GM23248 (cell line): ENCODE data around the gene SIRPG. TPM values are rescaled to one million over a fixed set of nuclear protein-coding genes. Genes with fewer than 3 reads are reported as not detected.

Experiments used
- DNase-seq: peaks from one replicate; pipeline ENCODE4 v3.0.0-alpha.2; 2015
- H2AFZ ChIP-seq: fragments of 200-600 bp; sonication (generic); 2 replicates; pipeline ENCODE4 v1.6.1; 2016; ENCODE audit warnings: antibody characterized with exemption
- H3F3A ChIP-seq: fragments of 200-600 bp; sonication (generic); 2 replicates; pipeline ENCODE4 v1.6.1; 2016; ENCODE audit warnings: mild to moderate bottlenecking, antibody characterized with exemption, mixed run types; ENCODE audit not compliant: insufficient read depth
- H3K27ac ChIP-seq: fragments of 200-600 bp; sonication (generic); 2 replicates; pipeline ENCODE4 v1.5.1; 2016; ENCODE audit warnings: mild to moderate bottlenecking
- H3K27me3 ChIP-seq: fragments of 200-600 bp; sonication (generic); replicated peaks from 2 replicates; pipeline ENCODE4 v1.6.1; 2016; ENCODE audit warnings: mild to moderate bottlenecking; ENCODE audit not compliant: insufficient read depth
- H3K36me3 ChIP-seq: fragments of 200-600 bp; sonication (generic); 2 replicates; pipeline ENCODE4 v1.6.1; 2016; ENCODE audit warnings: low read depth, mild to moderate bottlenecking
- H3K4me1 ChIP-seq: fragments of 200-600 bp; sonication (generic); 2 replicates; pipeline ENCODE4 v1.6.1; 2016; ENCODE audit warnings: mild to moderate bottlenecking; ENCODE audit not compliant: insufficient read depth
- H3K4me2 ChIP-seq: fragments of 200-600 bp; sonication (generic); one replicate; pipeline ENCODE4 v1.6.1; 2016; ENCODE audit warnings: mild to moderate bottlenecking; ENCODE audit not compliant: unreplicated experiment
- H3K4me3 ChIP-seq: fragments of 200-600 bp; sonication (generic); 2 replicates; pipeline ENCODE4 v1.5.1; 2016; ENCODE audit warnings: mild to moderate bottlenecking
- H3K79me2 ChIP-seq: fragments of 200-600 bp; sonication (generic); 2 replicates; pipeline ENCODE4 v1.6.1; 2016; ENCODE audit warnings: mild to moderate bottlenecking; ENCODE audit not compliant: insufficient read depth
- H3K9ac ChIP-seq: fragments of 200-600 bp; sonication (generic); 2 replicates; pipeline ENCODE4 v1.6.1; 2016; ENCODE audit warnings: mild to moderate bottlenecking
- H3K9me2 ChIP-seq: fragments of 200-600 bp; sonication (generic); 2 replicates; pipeline ENCODE4 v1.6.1; 2016; ENCODE audit warnings: mixed run types, mild to moderate bottlenecking, moderate library complexity; ENCODE audit not compliant: insufficient read depth
- H3K9me3 ChIP-seq: fragments of 200-600 bp; sonication (generic); one replicate; pipeline ENCODE4 v1.6.1; 2017; ENCODE audit warnings: low read depth
- H4K20me1 ChIP-seq: fragments of 200-600 bp; sonication (generic); 2 replicates; pipeline ENCODE4 v1.6.0; 2016; ENCODE audit not compliant: insufficient read depth
- EZH2 ChIP-seq: fragments of 200-600 bp; sonication (generic); IDR thresholded peaks from 2 replicates; pipeline ENCODE4 v1.6.1; 2018; ENCODE audit warnings: antibody characterized with exemption, mild to moderate bottlenecking; ENCODE audit not compliant: insufficient read depth, poor library complexity, severe bottlenecking
- EZH2phosphoT487 ChIP-seq: fragments of 200-600 bp; sonication (generic); IDR thresholded peaks from 2 replicates; pipeline ENCODE4 v1.6.1; 2018; ENCODE audit warnings: antibody characterized with exemption, moderate library complexity, mild to moderate bottlenecking, low read depth; ENCODE audit not compliant: insufficient read depth
- WGBS, 2 experiments: methylation state at CpG; one replicate each; pipeline ENCODE4 v1.1.6; 2015 to 2017; ENCODE audit warnings: low lambda C conversion rate in 2 of 2, low coverage in 1 of 2; ENCODE audit errors: missing lambda C conversion rate in 2 of 2; 5-methylcytosine and 5-hydroxymethylcytosine counted together
- in situ Hi-C: fragments of 300-500 bp; cut with MboI; formaldehyde crosslinking; loops from 2 replicates; pipeline ENCODE4 v1.15.0; 2020
- polyA plus RNA-seq: library from polyadenylated mRNA; unstranded; fragments of >200 nt; fragmentation: Nextera tagmentation; extraction: Ambion mirVana; gene quantifications from 2 replicates; pipeline ENCODE4 v1.2.1, GENCODE V29; 2016
- total RNA-seq: library from RNA; depleted of rRNA; stranded (reverse); fragments of >200 nt; shearing (Covaris generic); gene quantifications from 2 replicates; pipeline ENCODE4 v1.2.3, GENCODE V29; 2014

The SIRPG gene
- total and polyA plus RNA-seq, 2 experiments from 2014 or later: not detected

DNA sequence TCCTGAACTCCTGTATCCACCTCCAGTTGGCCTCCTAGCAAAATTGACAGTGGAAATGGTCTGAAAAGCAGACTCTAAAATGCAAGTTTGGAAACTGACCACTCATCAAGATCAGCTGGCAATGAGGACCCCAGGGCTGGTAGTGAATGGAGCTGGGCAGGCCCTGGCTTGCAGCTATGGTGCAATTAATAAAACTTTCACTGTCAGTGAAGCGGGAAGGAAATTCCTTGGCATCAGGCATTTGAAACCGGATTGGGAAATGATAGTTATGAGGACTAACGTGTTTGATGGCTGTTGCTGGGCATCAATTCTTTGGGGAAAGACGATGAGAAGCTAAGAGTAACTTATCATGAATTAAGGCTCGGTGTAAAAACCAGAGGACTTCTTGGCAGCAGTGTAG lies 56.8 kb downstream of the SIRPG start:
- Histone ChIP-seq H3K27me3 (no peaks in the 10 kb centered on the region), H3K9me3 (no peaks in the 10 kb centered on the region), H3F3A (no peaks in the 10 kb centered on the region), H3K9ac (no peak overlapping the region), H3K4me2 (no peak overlapping the region), H4K20me1 (no peaks in the 10 kb centered on the region), H3K36me3 (no peaks in the 10 kb centered on the region), H2AFZ (no peak overlapping the region), H3K4me3 (no peak overlapping the region), H3K27ac (no peak overlapping the region), H3K9me2 (no peaks in the 10 kb centered on the region), H3K79me2 (no peaks in the 10 kb centered on the region), H3K4me1 (no peaks in the 10 kb centered on the region)
- DNase-seq: no peak
- WGBS, 2 experiments: no CpG with 5 or more reads among the region's 5 CpGs
- in situ Hi-C loops: no loop called here
- TF ChIP-seq EZH2: no peak
- TF ChIP-seq EZH2phosphoT487: no peak

GRCh38 chr20:1595333-1595732 lies 62.2 kb downstream of the SIRPG start:
- H4K20me1 ChIP-seq: no peaks in the 10 kb centered on the region
- H3K4me3 ChIP-seq: no peak overlapping the region
- no peak for DNase-seq
- H3K36me3 ChIP-seq: no peaks in the 10 kb centered on the region
- WGBS, 2 experiments: no CpG with 5 or more reads among the region's 1 CpG
- H3K9ac ChIP-seq: no peak overlapping the region
- H3K79me2 ChIP-seq: no peaks in the 10 kb centered on the region
- no peaks in the 10 kb centered on the region for H3F3A ChIP-seq
- H3K4me1 ChIP-seq: no peaks in the 10 kb centered on the region
- H3K9me3 ChIP-seq: no peaks in the 10 kb centered on the region
- in situ Hi-C loops: no loop called here
- H3K27me3 ChIP-seq: no peaks in the 10 kb centered on the region
- no peak for TF ChIP-seq EZH2phosphoT487
- no peak for TF ChIP-seq EZH2
- H3K27ac ChIP-seq: no peak overlapping the region
- H2AFZ ChIP-seq: no peak overlapping the region
- no peak overlapping the region for H3K4me2 ChIP-seq
- no peaks in the 10 kb centered on the region for H3K9me2 ChIP-seq

- WGBS, 2 experiments: no CpG with 5 or more reads among the region's 9 CpGs
- Histone ChIP-seq H3K36me3 (no peaks in the 10 kb centered on the region), H3K9me2 (no peaks in the 10 kb centered on the region), H4K20me1 (no peaks in the 10 kb centered on the region), H3F3A (no peaks in the 10 kb centered on the region), H3K4me1 (no peaks in the 10 kb centered on the region), H2AFZ (no peak overlapping the region), H3K27me3 (no peaks in the 10 kb centered on the region), H3K79me2 (no peaks in the 10 kb centered on the region), H3K9me3 (no peaks in the 10 kb centered on the region), H3K27ac (no peak overlapping the region), H3K4me2 (no peak overlapping the region), H3K4me3 (no peak overlapping the region), H3K9ac (no peak overlapping the region)
- in situ Hi-C loops: no loop called here
- DNase-seq: no peak
- TF ChIP-seq EZH2: no peak
- no peak for TF ChIP-seq EZH2phosphoT487
Measured at GRCh38 chr20:1588533-1589460, 68.8 kb downstream of the SIRPG start.

DNA sequence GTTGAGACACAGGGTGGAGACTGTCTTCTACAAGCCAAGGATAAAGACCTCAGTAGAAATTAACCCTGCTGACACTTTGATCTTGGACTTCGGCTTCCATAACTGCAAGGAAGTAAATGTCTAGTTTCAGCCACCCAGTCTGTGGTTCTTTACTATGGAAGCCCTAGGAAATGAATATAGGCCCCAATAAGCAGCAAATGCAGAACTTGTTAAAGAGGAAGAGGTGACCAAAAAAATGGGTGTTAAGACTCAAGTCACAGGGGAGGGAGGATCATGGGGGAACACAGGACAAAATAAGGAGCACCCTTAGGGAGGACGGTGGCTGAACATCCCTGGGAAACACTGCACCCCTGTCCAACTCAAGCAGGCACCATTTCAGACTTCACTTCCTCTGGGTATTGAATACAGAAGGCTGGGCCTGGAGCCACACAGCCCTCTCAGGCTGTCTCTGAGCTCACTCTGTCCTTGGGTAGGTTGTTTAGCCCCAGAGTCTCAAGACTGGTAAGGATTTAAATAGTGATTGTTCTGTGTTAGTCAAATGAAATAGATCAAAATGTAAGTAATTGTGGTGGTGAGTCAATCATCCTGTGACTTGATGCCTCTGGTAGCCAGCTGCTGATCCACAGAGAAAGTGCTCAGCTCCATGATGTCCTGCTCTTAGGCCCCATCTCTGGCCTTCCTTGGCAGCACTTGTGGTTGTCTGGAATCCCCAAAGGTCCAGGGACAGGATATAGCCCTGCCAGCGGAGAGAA lies 69.6 kb downstream of the SIRPG start:
- TF ChIP-seq EZH2phosphoT487 (no peak), EZH2 (no peak)
- no peaks in the 10 kb centered on the region for H3F3A ChIP-seq
- no peaks in the 10 kb centered on the region for H3K36me3 ChIP-seq
- H3K27ac ChIP-seq: no peak overlapping the region
- no peak overlapping the region for H3K4me2 ChIP-seq
- no peaks in the 10 kb centered on the region for H3K27me3 ChIP-seq
- no peak overlapping the region for H2AFZ ChIP-seq
- no peaks in the 10 kb centered on the region for H3K9me3 ChIP-seq
- no peaks in the 10 kb centered on the region for H3K4me1 ChIP-seq
- H3K4me3 ChIP-seq: no peak overlapping the region
- no peaks in the 10 kb centered on the region for H3K79me2 ChIP-seq
- no peak for DNase-seq
- H3K9me2 ChIP-seq: no peaks in the 10 kb centered on the region
- no CpG with 5 or more reads among the region's 3 CpGs for WGBS, 2 experiments
- no peaks in the 10 kb centered on the region for H4K20me1 ChIP-seq
- no peak overlapping the region for H3K9ac ChIP-seq
- in situ Hi-C loops: no loop called here
